GM19468 (cell line): ENCODE measurements around the gene IFRD2.
"Not testable (repeated sequence)": the region's sequence is repeated elsewhere in the genome, so short reads cannot be mapped to it uniquely, and the experiment has no call there.

Source experiments
- ATAC-seq: cut with Tn5 transposase; IDR thresholded peaks from one replicate; pipeline ENCODE4 v1.9.1; 2021; ENCODE audit warnings: mild to moderate bottlenecking, moderate library complexity, moderate number of reproducible peaks; ENCODE audit not compliant: unreplicated experiment; ENCODE audit errors: extremely low read depth

The IFRD2 gene

GRCh38 chr3:50256978-50257890 lies 35.0 kb downstream of the IFRD2 start:
- no peak for ATAC-seq

DNA sequence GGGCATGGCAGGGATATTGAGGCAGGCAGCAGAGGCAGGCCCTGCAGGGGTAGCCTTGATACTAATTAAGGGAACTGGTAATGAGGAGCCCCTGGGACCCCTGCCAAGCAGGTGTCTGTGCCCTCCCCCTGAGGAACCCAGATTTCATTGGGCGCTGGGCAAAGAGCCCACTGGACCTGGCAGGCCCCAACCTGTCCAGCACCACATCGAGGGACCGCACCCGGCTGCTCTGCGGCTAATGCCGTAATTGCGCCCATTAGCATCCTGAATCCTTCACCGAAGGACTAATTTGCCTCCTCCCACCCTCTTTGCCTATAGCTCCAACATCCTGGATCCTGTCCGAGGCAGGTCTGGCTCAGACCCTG lies 37.0 kb downstream of the IFRD2 start:
- no peak for ATAC-seq

- ATAC-seq = no peak
Measured at GRCh38 chr3:50254577-50255250, 37.5 kb downstream of the IFRD2 start.

DNA sequence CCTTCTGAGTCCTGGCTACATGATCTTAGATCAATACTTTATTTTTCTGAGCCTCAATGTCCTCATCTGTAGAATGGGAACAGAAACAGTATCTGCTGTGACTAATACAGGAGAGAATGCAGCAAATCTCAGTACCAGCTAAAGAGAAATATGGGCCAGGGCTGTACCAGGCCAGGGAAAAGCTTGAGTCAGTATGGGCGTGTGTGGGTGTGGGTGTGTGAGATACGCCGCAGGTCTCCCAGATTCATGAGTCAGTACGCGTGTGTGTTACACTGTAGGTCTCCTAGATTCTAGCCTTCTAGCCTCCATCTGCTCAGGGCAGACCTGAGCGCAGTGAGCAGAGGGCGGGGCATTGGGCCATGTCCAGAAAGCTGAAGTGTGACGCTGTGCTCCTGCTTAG lies 41.0 kb downstream of the IFRD2 start:
- ATAC-seq = no peak

- ATAC-seq = no peak
Measured at GRCh38 chr3:50250514-50250913, 41.7 kb downstream of the IFRD2 start.

DNA sequence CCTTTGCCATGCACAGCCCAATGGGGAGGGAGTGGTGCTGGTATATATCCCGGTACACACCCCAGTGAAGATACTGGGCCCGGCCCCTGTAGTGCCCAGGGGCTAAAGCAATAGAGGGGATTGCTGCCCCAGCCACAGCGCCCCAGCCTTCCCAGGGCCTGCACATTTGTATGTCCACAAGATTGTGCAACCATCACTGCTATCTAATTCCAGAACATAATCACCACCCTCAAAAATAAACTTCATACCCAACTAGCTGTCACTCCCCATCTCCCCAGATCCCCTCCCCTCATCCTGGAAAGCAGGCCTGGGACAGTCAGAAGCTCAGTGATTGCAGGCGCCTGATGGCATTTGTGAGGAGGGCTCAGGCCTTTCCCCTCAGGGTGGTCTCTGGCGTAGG lies 42.8 kb downstream of the IFRD2 start:
- ATAC-seq = no peak

- no peak for ATAC-seq
Measured at GRCh38 chr3:50248387-50248786, 43.8 kb downstream of the IFRD2 start.

GRCh38 chr3:50246517-50246954 lies 45.7 kb downstream of the IFRD2 start:
- ATAC-seq = peak; percentile 18

DNA sequence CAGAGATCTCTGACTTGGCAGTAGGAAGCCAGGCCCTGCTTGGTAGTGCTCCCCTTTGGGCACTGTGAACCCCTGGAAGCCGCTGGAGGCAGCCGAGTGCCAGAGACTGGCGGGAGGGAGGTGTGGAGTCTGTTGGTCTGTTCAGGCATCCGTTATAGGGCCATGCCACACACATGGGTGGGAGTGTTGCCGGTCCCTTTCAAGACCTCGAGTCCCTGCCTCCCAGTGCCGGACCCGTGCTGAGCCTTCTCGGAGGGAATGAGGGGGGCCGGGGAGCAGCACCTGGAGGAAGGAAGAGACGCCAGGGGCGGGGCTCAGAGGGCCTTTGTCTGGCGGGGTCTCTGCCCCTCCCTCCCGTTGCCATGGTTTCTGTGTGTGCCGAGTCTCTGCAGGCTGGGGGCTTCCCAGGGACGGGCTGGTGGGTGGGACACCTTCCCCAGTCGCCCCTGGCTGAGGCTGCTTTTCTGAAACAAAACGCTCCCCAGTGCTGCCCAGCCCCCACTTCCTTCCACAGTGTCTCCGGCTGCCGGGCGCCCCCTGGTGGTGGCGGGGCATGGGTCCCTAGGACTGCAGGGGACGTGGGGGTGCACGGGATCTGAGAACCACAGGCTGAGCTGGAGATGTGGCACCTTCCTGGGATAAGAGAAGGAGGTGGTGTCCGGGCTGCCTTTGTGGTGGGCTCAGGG lies 46.3 kb downstream of the IFRD2 start:
- ATAC-seq = peak; percentile 10

- ATAC-seq = no peak
Measured at GRCh38 chr3:50245251-50245745, 46.9 kb downstream of the IFRD2 start.

DNA sequence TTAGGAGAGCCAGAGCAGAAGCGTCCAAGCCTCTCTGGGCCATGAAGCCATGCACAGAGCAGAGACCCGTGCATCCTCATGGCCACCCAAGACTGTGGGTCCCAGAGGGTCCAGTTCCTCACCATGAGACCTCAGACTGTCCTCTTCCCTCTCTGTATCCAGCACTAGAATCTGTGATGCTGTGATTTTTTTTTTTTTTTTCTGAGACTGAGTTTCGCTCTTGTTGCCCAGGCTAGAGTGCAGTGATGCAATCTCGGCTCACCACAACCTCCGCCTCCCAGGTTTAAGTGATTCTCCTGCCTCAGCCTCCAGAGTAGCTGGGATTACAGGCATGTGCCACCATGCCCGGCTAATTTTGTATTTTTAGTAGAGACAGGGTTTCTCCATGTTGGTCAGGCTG lies 47.4 kb downstream of the IFRD2 start:
- ATAC-seq = not testable (repeated sequence)

- no peak for ATAC-seq
Measured at GRCh38 chr3:50243543-50243895, 48.7 kb downstream of the IFRD2 start.

DNA sequence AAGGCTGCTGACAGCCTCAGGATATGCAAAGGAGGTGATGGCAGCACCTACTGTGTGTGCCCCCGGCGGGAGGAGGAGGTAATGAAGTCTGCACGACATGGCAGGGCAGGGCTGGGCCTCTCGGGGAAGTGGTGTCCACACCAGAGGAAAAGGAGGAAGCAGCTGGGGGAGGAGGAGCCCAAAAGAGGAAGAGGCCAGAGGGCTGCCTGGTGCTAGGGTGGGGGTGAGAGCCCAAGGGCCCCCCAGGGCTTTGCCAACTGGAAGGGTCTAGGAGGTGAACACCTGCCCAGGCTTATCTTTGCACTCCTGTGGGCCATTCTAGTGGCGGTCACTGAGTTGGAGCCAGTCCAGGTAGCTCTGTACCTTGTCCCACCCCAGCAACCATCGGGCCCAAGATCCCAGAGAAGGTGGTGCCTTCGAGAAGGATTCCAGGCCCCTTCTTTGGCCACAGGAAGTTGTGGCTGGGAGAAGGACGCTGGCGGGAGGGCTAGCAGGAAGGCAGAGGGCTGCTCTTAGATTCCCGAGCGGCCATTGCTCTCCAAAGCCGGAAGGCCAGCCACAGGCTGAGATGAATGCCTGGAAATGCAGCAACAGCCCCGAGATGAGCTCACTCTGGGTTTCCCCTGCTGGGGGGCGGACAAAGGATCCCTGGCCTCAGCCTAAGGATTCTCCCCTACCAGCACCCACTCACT lies 49.2 kb downstream of the IFRD2 start:
- ATAC-seq = no peak

- no peak for ATAC-seq
Measured at GRCh38 chr3:50242381-50242770, 49.9 kb downstream of the IFRD2 start.

GRCh38 chr3:50241713-50242380 lies 50.4 kb downstream of the IFRD2 start:
- ATAC-seq = no peak

DNA sequence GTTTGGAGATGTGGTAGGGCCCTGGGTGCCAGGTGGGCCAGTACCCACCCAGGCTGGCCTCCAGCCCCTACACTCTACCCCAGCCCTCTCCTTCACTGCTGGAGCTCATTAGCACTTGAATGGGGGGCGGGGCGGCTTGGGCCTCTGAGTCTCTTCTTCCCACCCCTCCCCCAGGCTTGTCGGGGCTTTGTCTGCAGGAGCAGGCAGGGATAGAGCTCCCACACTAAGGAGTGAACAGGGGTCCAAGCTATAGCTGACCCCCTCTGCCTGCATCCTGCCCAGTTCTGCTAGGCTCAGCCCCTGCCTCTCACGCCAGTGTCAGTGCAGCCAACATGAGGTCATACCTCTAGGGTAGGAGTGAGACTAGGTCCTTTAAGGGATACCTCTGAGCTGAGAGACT lies 51.1 kb downstream of the IFRD2 start:
- ATAC-seq = no peak

GRCh38 chr3:50239649-50240048 lies 52.6 kb downstream of the IFRD2 start:
- ATAC-seq = no peak

DNA sequence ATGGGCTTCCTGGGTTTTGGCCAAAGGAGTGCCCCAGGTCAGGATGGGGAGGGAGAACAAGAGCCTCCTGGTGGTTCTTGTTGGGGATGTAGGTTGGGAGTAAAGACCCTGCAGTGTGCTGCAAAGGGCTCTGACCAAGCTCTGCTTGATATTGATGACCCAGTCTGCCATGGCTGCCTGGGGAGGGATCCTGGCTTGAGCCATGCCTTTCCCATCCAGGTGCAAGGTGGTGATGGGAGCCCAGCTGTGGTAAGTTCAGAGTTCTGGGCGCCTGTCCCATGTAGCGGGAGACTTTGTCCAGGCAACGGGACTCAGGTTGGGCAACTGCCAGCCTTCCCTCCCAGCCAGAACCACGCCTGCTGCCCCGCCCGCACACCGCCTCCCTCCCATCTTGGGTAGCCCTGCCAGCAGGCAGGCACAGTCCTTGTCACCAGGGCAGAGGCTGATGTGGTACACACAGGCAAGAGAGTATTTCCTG lies 53.6 kb downstream of the IFRD2 start:
- no peak for ATAC-seq

DNA sequence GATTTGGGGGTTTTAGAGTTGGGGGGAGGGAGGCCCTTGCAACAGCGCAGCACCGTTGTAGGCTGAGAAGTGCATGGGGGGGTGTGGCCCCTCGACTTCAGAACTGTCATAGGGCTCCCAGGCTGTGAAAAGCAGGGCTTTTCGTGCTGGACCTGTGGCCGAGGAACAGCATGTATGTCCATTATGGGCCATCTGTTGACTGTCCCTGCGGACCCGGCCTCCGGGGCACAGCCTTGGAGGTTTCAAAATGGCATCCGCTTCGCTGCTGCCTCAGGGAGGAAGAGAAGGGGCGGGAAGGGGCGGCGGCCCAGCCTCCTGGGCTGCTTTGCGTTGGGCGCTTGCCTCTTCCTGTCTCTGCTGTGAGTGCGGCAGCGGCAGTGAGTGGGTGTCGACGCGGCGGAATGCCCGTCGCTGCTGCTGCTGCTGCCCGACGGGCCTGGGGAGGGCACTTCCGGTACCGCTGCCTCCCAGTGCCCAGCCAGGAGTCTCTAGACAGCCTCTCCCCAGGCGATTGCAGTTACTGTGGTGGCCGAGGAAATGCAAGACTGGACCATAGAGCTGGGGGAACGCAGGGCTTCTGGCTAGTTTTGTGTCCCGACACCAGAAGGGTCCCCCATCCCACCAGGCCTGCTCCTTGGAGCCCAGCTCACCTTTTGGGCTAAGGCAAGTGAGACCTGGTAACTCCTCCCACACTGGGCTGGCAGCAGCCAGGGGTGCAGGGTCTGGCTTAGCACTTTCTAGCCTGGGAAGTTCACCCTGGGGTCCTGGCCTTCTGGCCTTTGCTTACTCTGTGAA lies 54.3 kb downstream of the IFRD2 start:
- ATAC-seq = peak; percentile 22
